GM12891 (cell line): ENCODE measurements around the gene ZNF536.

ENCODE experiments used
- DNase-seq: peaks from one replicate; pipeline ENCODE4 v3.0.0; 2011; ENCODE audit warnings: low spot score; ENCODE audit not compliant: insufficient read length
- FAIRE-seq: peaks from 2 replicates; lab custom pipeline; 2011; peaks lifted over from hg19 to GRCh38; lab: Jason Lieb, UNC
- PAX5 ChIP-seq: IDR thresholded peaks from 2 replicates; pipeline ENCODE4 v1.6.1; 2011; ENCODE audit warnings: low read length, moderate library complexity, mild to moderate bottlenecking; ENCODE audit not compliant: insufficient read depth, severe bottlenecking
- POLR2A ChIP-seq: IDR thresholded peaks from 2 replicates; pipeline ENCODE4 v1.6.1; 2011; ENCODE audit warnings: low read depth, low read length, control low read depth
- POLR2AphosphoS5 ChIP-seq: IDR thresholded peaks from 2 replicates; pipeline ENCODE4 v1.6.1; 2011; ENCODE audit warnings: low read depth, low read length, control low read depth
- POU2F2 ChIP-seq: IDR thresholded peaks from 2 replicates; pipeline ENCODE4 v1.6.1; 2011; ENCODE audit warnings: low read depth, mild to moderate bottlenecking, control low read depth, low read length, moderate library complexity
- SPI1 ChIP-seq: IDR thresholded peaks from 2 replicates; pipeline ENCODE4 v1.6.1; 2011; ENCODE audit warnings: low read depth, low read length, control low read depth
- TAF1 ChIP-seq: IDR thresholded peaks from 2 replicates; pipeline ENCODE4 v1.6.1; 2011; ENCODE audit warnings: low read depth, low read length, control low read depth

The ZNF536 gene

DNA sequence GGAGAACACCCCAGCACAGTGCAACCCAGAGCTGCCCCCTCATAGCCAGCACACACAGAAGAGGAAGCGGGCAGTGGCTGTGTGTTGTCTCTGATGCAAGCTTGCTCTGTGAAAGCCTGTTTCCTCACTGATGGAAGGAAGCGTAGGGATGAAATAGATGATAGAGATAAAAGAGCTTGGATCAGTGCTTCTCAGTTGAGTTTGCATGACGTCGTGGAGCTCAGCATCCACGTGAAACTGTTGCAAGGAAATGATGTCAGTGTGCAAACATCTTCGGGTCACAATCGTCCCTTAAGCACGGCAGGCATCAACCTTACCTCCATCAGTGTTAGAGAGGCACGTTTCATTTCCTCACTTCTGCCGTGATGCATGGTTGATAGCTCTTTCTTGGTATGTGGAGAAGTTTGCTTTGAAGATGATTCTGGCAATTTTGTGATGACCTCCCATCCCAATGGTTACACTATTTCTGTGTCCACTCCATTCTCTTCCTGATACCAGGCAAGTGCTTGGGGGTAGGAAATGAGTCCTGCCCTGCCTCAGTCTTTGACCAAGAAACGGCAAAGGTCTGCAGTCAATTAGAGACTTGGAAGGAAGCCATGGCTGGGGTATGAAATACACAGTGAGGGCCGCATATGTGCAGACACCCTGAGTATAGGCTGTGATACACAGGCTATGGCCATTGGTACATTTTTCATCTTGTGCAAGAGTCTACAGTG, 183.0 kb downstream of the ZNF536 start:
- FAIRE-seq = no peak
- no peak for DNase-seq
- TF ChIP-seq PAX5 (no peak), SPI1 (no peak), POU2F2 (no peak), POLR2AphosphoS5 (no peak), POLR2A (no peak), TAF1 (no peak)

DNA sequence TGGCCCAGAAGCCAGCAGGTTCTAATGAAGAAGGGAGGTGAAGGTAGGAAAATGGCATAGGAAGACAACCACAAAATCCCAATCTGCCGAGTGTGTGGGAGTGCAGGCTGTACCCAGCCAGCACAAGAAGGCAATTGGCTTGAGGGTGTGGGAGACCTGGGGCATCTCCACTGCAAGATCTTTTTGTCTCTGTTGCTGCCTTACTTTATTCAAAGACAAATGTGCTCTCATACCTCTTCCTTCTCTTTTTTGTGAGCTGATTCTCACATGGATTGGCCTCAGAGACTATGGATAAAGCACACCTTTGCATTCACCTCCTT, 183.6 kb downstream of the ZNF536 start:
- no peak for DNase-seq
- no peak for FAIRE-seq
- TF ChIP-seq TAF1 (no peak), SPI1 (no peak), POU2F2 (no peak), POLR2A (no peak), PAX5 (no peak), POLR2AphosphoS5 (no peak)

DNA sequence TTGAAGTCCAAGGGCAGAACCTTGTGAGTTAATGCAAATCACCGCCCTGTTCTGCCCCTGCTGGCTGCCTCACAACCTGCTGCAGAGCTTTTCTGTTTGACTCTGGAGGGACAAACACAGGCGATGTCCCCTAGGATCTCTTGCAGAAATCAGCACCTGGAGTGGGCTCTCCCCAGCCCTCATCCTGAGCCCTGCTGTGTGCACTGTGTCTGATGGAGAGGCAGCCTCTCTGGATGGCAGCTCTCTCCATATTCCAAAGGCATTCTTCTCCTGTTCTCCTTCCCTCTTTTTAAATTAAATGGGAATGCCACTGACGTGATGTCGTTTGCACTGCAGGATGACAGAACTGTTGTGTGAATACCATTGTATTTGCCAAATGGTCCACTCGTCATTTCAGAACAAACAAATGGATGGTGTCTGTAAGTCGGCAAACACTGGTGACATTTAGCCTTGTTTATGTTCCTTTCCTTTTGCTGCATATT, 184.1 kb downstream of the ZNF536 start:
- no peak for TF ChIP-seq POU2F2
- no peak for TF ChIP-seq TAF1
- TF ChIP-seq POLR2AphosphoS5 = no peak
- no peak for TF ChIP-seq POLR2A
- TF ChIP-seq PAX5 = no peak
- no peak for TF ChIP-seq SPI1
- FAIRE-seq = no peak
- no peak for DNase-seq

DNA sequence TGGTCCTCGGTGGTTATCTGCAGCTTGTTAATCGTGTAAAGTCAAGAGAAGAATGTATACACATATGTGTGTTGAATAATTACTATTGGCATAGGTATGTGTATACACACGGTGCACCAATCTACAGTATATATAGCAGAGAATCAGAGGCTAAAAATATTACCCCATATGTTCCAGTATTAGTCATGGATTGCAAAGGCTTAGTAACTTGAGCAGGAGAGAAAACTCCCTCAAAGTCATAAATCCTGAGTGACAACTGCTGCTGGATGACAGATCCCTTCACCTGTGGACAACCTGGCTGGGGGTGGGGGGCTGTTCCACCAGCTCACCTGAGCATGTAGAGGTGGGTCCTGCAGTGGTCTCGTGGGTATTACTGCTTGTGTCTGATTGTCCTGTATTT, 185.0 kb downstream of the ZNF536 start:
- no peak for TF ChIP-seq POLR2AphosphoS5
- TF ChIP-seq TAF1 = no peak
- no peak for TF ChIP-seq POLR2A
- TF ChIP-seq PAX5 = no peak
- TF ChIP-seq POU2F2 = no peak
- no peak for TF ChIP-seq SPI1
- FAIRE-seq (no peak), DNase-seq (no peak)

DNA sequence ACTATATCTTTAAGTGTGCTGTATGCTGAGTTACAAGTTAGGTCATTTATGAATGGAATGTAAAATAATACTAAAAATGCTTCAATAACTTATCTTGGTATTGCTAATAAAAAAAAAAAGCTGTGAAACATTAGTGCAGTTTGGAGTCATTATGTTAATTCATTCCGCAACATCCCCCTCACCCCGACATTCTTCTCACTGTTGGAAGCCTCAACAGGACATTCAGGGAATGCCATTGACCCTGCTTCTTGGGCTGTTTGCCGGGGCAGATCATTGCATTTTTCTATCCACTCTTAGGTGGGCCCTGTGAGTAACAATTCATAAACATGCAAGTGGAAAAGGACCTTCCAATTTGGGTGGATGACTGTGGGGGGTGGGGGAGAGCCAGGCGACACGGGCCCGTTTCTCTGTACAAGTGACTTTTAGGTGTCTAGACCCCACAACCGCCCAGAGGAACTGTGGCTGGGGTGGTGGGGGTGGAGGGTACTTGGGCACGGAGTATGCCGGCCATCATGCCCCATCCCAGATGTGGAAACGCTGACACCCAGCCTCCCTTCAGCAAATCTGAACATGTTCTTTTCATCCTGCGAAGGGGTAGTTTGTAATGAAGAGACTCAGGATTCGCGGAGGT, 185.9 kb downstream of the ZNF536 start:
- DNase-seq (no peak), FAIRE-seq (no peak)
- TF ChIP-seq PAX5 = no peak
- TF ChIP-seq TAF1 = no peak
- no peak for TF ChIP-seq POLR2A
- TF ChIP-seq POLR2AphosphoS5 = no peak
- TF ChIP-seq POU2F2 = no peak
- TF ChIP-seq SPI1 = no peak

DNA sequence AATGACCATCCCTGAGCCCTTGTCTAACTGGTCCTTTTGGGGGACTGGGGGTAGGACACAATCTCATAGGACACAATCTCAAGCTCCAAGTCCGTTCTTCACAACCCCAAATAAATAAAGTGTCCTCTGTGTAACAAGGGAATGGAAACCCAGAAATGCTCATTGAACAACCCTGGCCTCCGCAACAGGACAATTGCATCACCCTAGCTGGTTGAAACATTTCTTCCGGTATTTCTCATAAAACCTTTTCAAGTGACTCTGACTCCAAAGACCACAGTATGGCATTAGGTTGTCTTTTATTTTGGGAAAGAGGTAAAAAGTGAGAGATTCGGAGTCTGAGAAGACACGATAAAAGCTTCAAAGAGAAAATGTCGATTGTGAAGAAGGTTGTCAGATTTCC, 186.6 kb downstream of the ZNF536 start:
- FAIRE-seq = no peak
- TF ChIP-seq SPI1 = no peak
- no peak for TF ChIP-seq PAX5
- no peak for TF ChIP-seq POU2F2
- no peak for TF ChIP-seq TAF1
- TF ChIP-seq POLR2AphosphoS5 = no peak
- no peak for TF ChIP-seq POLR2A
- no peak for DNase-seq

DNA sequence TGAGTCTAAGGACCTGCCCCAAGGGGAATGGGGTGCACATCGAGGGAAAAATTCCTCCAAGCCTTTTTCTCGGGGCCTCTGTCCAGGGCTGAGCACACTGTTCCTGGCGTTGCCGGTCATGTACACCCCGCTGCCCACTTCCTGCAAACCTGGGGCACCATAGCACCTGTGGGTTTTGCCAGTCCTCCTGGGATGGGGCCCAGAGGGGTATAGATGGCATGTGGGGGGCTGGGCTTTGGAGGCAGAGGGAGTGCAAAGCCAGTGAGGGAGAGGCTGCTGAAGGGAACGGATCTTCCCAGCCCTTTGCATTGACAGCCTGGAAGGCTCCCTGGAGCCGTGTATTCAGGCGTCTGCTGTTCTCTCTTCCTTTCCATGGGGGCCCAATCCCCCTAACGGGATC, 187.3 kb downstream of the ZNF536 start:
- no peak for DNase-seq
- FAIRE-seq = no peak
- TF ChIP-seq POLR2AphosphoS5 = no peak
- TF ChIP-seq POLR2A = no peak
- TF ChIP-seq TAF1 = no peak
- no peak for TF ChIP-seq POU2F2
- TF ChIP-seq PAX5 = no peak
- TF ChIP-seq SPI1 = no peak

DNA sequence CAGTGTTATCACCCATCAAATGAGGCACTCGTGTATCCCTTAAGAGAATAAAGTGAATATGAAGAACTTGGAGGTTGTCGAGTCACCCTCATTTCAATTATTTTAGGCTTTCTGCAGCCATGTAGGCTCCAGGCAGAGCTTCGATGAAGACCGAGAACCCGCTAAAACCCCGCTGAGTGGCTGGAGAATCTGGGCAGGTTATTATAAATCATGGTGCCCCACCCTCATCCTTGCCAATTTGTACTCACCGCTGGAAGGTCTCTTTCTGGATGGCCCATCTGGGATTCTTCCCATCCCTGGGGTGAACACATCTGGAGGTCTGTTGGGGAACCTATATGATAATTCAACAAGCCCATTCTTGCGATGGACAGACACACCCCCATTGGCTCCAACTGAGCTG, 190.8 kb downstream of the ZNF536 start:
- DNase-seq = no peak
- TF ChIP-seq POLR2AphosphoS5 (no peak), PAX5 (no peak), SPI1 (no peak), TAF1 (no peak), POLR2A (no peak), POU2F2 (no peak)
- no peak for FAIRE-seq

DNA sequence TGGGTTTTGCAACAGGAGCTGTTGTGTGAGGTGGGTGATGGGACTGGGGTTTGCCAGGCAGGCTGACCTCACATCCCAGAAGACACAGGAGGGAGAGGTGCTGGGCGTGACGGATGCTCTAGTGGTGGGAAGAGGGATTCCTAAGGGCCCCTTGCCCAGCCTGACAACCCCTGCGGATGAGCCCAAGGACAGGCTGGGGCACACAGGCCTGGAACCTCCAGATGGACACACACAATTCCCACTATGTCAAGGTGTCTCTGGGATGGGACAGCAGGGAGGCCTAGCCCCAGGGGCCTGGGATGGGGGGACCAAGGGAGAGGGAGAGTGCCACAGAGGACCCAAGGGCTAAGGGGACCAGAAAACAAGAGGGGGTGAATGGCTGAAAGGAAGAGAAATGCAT, 191.5 kb downstream of the ZNF536 start:
- DNase-seq = no peak
- TF ChIP-seq POLR2A = no peak
- no peak for TF ChIP-seq TAF1
- TF ChIP-seq POLR2AphosphoS5 = no peak
- no peak for TF ChIP-seq PAX5
- no peak for TF ChIP-seq SPI1
- no peak for TF ChIP-seq POU2F2
- no peak for FAIRE-seq
